Measurements from ENCODE around the gene CENPN.

CENPN gene

DNA sequence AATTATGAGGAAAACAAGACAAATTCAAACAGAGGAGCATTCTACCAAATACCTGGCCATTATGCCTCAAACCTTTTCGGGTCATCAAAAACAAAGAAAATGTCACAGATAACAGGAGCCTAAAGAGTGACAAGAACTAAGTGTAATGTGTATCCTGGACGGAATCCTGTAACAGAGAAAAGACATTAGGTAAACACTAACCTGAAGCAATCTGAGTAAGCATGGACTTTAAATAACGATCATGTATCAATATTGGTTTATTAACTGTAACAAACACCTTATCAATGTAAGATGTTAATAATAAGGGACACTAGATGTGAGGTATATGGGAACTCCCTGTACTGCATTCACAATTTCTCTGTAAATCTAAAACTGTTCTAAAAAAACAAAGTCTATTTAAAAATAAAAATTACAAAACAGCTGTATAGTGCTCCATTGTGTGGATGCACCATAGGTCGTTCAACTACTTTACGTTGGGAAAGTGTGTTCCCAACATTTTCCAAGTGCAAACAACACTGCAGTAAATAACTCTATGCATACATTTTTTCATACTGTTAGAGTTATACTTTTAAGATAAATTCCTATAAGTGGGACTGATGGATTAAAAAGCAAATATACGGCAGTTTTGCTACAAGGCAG is 15.1 kb upstream of the CENPN start:
- DNase-seq, result no peak

GRCh38 chr16:80992676-80993293 is 14.2 kb upstream of the CENPN start:
- no peak for DNase-seq

DNA sequence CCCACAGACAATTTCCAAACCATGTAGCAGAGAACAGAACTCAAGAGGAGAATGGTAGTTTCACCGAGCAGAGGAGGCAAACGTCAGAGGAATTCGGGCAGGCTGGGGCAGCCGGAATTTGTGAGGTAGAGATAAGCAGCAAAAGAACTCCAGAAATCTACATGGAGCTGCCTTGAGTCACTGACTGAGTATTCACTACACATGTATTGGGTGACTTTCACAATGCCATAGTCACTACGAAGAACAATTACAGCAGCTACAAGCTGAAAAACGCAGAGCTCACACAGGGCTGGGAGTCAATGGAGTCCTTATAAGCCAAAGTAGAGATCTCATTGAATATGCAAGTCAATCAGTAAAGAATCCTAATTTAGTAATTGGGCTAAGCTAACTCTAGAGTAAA is 13.7 kb upstream of the CENPN start:
- no peak for DNase-seq

DNA sequence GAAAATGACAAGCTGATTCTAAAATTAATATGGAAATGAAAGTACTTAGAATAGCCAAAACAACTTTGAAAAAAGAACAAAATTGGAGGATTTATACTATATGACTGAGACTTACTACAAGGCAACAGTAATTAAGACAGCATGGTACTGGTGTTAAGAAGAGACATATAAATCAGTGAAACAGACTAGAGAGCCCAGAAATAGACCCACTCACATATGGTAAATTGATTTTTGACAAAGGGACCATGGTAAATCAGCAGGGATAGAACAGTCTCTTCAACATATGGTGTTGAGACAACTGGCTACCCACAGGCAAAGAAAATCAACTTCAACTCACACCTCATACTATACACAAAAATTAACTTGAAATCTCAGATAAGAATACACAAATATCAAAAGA is 13.2 kb upstream of the CENPN start:
- DNase-seq, result no peak

DNA sequence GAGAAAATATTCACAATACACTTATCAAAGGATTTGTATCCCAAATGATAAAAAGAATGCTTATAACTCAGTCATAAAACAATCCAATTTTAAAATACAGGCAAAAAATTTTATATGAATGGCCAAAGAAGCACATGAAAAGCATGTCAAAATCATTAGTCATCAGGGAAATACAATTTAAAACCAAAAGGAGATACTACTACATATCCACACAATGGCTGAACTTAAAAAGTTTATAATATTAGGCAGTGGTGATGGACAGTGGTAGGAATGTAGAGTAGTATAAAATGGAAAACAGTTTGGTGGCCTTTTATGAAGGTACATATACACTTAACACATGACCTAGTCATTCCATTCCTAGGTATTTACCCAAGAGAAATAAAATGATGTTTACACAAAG is 12.6 kb upstream of the CENPN start:
- DNase-seq, result no peak

DNA sequence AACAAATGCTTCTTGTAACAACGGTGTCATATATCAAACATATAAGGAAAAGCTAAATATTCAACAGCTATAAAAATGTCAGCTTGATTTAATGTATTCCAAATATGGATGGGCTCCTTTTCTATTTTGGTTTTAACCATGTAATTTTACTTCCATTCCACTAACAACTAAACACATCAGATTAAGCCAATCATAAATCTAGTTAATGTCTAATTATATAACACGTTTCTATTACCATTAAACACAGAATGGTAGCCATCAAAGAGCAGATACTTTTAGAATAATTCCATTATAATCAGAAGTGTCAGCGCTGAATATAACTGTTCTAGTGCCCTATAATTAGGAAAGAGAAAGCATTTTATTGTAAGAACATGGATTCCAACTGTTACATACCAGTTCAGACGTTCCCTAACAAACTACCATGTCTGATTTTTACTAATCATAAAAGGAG is 10.3 kb upstream of the CENPN start:
- no peak for DNase-seq

DNA sequence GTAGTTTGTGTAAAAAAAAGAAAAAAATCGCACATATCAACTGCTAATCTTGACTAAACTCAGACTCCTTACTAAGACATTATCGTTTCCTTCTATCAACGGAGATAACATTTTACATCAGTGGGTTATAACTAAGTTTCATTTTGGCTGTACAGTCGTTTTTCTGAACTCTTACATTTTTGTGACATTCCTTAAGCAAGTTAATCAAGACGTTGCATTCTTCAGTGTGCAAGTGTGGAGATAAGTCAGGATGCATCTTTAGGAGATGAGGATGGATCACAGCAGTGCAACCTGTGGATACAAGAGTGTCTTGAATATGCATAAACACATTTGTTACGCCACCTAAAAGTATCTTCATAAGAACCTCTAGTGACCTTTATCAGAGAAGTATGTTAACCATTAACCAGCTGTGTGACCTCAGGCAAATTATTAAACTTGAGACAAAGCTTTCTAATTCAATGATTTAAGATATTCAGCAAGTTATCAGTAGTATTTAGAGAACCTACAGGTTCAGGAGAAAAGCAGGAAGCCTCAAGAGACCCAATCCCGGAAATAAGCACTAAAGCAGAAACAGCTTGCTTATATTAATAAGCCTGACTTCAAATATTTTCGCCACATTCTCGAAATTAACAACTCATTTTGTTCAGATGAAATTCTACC is 9.7 kb upstream of the CENPN start:
- DNase-seq, result no peak

DNA sequence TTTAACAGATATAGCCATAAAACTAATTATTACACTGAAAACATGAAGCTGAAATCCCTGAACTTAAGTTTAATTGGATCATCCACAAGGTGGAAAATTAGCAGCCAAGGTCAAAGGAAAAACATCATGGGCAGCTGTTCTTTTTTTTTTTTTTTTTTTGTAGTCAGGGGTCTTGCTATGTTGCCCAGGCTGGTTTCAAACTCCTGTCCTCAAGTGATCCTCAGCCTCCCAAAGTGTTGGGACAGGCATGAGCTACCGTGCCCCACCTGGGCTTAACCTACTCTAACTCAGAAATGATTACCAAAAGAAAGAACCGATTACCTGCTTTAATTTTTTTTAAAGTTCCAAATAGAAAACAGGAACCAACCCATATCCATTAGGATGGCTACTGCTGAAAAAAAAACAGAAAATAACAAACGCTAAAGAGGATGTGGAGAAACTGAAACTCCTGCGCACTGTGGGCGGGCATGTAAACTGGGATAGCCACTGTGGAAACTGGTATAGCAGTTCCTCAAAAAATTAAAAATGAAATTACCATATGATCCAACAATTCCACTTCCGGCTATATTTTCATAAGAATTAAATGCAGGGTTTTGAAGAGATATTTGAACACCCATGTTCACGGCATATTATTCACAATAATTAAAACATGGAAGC is 8.9 kb upstream of the CENPN start:
- DNase-seq, result no peak

DNA sequence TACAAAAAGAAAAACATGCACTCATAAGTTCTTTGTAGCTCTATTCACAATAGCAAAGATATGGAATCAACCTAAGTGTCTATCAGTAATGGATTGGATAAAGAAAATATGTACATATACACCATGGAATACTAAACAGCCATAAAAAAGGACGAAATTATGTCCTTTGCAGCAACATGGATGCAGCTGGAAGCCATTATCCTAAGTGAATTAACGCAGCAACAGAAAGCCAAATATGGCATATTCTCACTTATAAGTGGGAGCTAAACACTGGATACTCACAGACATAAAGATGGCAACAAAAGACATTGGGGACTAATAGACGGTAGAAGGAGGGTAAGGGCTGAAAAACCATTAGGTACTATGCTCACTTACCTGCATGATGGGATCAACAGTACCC is 6.1 kb upstream of the CENPN start:
- DNase-seq, result no peak

- DNase-seq, result no peak
Observed at GRCh38 chr16:81001330-81001729, 5.7 kb upstream of the CENPN start.

DNA sequence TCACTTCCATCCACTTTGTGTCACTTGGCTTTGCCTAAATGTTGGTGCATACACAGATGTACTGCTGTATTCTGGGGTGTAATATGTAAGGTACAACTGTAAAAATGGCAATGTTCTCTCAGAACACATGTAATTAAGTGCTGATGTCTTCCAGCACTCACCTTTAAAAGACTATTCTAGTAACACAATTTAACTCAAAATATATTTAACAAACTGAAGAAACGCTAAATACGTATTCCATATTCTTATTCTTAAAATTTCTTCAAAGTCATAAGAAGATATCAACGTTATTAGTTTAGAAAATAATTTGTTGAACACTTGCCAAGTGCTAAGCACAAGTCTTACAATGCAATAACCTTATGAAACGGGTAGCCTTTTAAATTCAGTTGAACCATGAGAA is 4.0 kb upstream of the CENPN start:
- no peak for DNase-seq

DNA sequence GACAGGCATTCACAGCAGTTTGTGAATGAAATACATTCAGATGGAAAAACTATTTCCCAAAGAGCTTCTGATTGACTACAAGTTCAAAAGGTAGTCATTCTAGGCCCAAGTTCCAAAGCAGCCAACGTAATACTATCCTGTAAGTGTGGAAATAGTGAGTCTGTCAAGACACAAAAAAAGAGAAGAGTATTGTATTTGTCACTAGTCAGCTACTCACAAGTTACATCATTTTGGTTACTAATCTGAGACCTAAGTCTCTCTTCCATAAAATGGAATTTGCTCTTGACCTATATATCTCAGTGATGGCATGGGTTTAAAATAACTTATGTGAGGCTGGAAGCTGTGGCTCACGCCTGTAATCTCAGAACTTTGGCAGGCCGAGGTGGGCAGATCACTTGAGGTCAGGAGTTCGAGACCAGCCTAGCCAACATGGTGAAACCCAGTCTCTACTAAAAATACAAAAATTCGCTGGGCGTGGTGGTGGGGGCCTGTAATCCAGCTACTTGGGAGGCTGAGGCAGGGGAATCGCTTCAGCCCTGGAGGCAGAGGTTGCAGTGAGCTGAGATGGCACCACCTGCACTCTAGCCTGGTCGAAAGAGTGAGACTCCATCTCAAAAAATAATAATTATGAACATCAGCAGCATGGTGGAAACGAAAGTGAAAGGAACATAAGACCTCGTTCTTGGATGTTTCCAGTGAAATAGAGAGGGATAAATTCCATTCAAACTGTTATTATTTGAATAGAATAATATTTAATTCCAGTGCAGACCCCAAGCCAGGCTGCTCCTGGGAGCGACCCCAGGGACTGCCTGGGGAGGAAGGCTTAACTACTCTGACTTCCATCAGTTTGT is 3.2 kb upstream of the CENPN start:
- DNase-seq, result no peak

DNA sequence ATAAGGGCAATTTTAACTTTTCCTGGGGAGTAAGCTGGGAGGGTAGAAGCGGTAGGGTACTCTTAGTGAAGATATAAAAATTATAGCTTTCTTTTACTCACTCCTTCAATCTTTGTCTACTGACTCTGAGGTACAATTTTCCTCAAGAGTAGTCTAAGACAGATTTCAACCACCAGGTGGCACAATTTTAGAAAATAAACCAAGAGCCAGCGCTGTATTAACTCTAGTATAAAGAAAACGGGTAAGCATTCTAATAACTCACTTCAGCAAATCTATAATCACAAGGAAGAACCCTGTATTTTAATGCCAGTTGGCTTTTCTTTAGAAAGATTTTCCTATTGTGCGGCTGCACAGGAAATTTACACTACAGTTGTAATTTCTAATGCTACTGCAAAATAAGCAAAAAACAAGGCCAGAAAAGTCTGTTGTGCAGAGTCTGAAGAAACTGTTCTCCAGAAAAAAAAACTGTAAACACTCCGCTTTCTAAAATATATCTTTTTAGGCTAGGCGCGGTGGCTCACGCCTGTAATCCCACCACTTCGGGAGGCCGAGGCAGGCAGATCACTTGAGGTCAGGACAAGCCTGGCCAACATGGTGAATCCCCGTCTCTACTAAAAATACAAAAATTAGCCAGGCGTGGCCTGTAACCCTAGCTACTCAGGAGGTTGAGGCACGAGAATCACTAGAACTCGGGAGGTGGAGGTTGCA is 2.2 kb upstream of the CENPN start:
- no peak for DNase-seq

DNA sequence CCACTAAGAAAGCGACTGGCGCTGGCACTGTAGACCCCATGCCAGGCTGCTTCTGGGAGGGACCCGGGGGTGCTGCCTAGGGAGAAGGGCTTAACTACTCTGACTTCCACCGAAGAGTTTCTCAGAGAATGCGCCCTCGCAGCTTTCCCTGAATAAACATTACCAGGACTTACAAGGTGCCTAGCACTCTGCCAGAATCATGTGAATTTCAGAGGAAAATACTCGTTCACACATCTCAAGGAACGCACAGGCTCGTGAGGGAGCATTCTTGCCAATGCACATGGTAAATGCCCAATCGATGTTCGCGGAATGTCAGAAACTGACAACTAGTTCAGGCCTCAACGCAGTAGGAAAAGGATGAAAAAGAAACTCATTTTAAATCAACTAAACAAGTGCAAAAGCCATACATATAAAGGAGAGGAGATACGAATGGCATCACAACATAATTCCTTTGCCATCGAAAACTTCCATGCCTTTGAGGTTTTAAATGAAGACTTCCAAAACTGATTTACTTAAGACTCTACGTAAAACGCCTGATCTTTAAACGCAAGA is 1.3 kb upstream of the CENPN start:
- DNase-seq, result no peak

DNA sequence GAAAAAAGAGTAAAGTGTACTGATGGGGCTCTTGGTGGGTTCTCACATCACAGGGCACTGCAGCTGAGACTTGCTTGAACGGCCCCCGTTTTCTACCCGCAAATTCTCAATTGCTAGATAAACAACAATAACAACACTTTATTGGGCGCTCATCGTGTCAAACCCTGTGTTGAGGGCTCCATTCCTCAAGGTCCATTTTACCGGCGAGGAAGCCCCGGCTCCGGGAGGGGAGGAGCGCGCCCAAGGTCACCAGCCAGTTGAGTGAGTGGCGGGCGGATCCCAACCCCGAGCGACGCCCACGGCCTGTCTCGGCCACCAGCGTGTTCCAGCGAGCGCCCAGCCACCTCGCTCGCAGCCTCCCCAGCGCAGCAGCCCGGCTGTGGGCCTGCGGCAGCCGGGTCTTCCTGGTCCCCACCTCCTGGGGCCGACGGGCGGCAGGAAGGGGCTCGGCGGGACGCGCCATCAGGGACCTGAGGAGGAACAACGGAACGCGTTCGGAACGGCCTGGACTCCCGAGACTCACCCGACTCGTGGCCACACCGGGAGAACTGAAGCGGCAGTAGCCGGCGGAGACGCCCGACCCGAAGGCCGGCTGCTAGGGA is 702 bp upstream of the CENPN start:
- peak; percentile 62 for DNase-seq

- DNase-seq, result no peak
Observed at GRCh38 chr16:81008505-81008789, 1.4 kb downstream of the CENPN start.

DNA sequence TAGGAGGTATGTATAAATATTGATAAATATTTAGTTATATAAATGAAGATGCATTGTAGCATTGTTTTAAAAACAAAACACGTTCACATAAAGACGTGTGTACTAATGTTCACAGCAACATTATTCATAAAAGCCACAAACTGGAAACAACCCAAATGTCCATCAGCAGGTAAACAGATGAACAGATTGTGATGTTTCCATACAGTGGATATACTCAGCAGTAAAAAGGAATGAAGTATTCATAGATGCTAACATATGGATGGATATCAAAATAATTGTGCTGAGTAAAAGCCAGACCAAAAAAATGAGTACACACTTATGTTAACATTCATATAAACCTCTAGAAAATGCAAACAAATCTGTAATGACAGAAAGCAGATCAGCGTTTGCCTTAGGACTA is 6.0 kb downstream of the CENPN start:
- DNase-seq, result no peak

DNA sequence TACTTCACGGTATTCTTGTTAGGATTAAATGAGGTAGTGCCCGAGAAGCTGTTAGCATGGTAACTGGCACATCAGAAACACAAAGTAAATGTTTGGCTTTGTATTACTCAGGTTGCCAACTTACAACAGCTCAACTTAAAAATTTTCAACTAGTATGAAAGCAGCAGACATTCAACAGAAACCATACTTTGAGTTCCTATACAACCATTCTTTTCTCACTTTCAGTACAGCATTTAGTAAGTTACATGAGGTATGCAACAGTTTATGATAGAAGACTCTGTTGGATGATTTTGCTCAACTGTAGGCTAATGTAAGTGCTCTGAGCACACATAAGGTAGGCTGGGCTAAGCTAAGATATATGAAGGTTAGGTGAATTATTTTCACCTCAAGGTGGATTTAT is 7.7 kb downstream of the CENPN start:
- DNase-seq, result no peak

GRCh38 chr16:81018496-81018895 is 11.5 kb downstream of the CENPN start:
- DNase-seq, result no peak

DNA sequence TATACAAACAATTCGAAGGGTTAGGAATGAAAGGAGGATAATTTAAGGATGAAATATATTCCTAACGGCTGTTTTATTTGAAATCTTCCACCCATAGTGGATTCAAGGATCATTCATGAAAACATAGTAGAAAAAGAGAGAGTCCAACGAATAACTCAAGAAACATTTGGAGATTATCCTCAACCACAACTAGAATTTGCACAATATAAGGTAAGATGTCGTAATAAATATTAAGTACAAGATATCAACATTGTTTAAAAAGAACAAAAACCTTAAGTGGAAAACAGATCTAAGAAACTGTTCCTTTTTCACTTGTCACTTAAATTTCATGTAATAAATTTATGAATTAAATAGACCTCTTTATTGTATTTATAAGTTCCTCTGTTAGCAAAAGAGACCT is 19.4 kb downstream of the CENPN start:
- DNase-seq, result no peak

GRCh38 chr16:81029930-81030604 is 23.1 kb downstream of the CENPN start:
- DNase-seq, result no peak

All from activated effector memory CD4-positive, alpha-beta T cell treated with Interleukin-2 at 50 U/mL for 16 hours (primary cell).